Vagina (tissue), 2 donors: ENCODE data around the gene RTBDN.

Source experiments
- CTCF ChIP-seq, 3 experiments: fragments of 450-650 bp in 2 of 3; fragments of 200-600 bp in 1 of 3; sonication (generic) in 1 of 3; IDR thresholded peaks; one replicate each; pipeline ENCODE4 v1.5.1; 2017 to 2019; ENCODE audit warnings: antibody characterized with exemption in 3 of 3, mild to moderate bottlenecking in 2 of 3, moderate library complexity in 2 of 3
- POLR2A ChIP-seq, 2 donors: fragments of 450-650 bp; IDR thresholded peaks; one replicate each; pipeline ENCODE4 v1.6.1; 2017; ENCODE audit warnings: antibody characterized with exemption in 2 of 2, mild to moderate bottlenecking in 2 of 2, moderate library complexity in 2 of 2
- POLR2AphosphoS5 ChIP-seq, 2 donors: sonication (generic); formaldehyde crosslinking; IDR thresholded peaks; one replicate each; pipeline ENCODE4 v1.9.0; 2017; ENCODE audit warnings: antibody characterized with exemption in 2 of 2, mild to moderate bottlenecking in 2 of 2, low read depth in 1 of 2; ENCODE audit not compliant: insufficient read depth in 1 of 2

- no peak for TF ChIP-seq POLR2AphosphoS5 (IDR thresholded peaks at IDR 0.05; ENCODE audit: insufficient read depth in 1 of 2, low read depth in 1 of 2)
- TF ChIP-seq CTCF (IDR thresholded peaks at IDR 0.05) = no peak
- TF ChIP-seq POLR2A (IDR thresholded peaks at IDR 0.05) = no peak
Observed at GRCh38 chr19:12784871-12785430, 49.4 kb downstream of the RTBDN start.
